Astrocyte (in vitro differentiated cells and primary cell): ENCODE results near the gene CTAGE1. TPM values are rescaled to one million over a fixed set of nuclear protein-coding genes. Genes with fewer than 3 reads are reported as not detected.
"Not testable (repeated sequence)": the region's sequence is repeated elsewhere in the genome, so short reads cannot be mapped to it uniquely, and the experiment has no call there.

ENCODE experiments used
- DNase-seq: peaks from one replicate; pipeline ENCODE4 v3.0.0-alpha.2; 2010; ENCODE audit warnings: low read depth
- FAIRE-seq: peaks from 2 replicates; lab custom pipeline; 2011; peaks lifted over from hg19 to GRCh38; lab: Jason Lieb, UNC
- H2AFZ ChIP-seq: 2 replicates; pipeline ENCODE4 v1.6.0; 2012; ENCODE audit warnings: low read depth, low read length, inconsistent platforms
- H3K27ac ChIP-seq: 2 replicates; pipeline ENCODE4 v1.5.1; 2011; ENCODE audit warnings: low read depth, low read length, inconsistent platforms
- H3K27me3 ChIP-seq: 2 replicates; pipeline ENCODE4 v1.6.0; 2011; ENCODE audit warnings: low read length, inconsistent platforms; ENCODE audit not compliant: insufficient read depth
- H3K36me3 ChIP-seq: 2 replicates; pipeline ENCODE4 v1.5.1; 2011; ENCODE audit warnings: low read length, inconsistent platforms; ENCODE audit not compliant: insufficient read depth
- H3K4me1 ChIP-seq: 2 replicates; pipeline ENCODE4 v1.5.1; 2011; ENCODE audit warnings: low read length, inconsistent platforms; ENCODE audit not compliant: insufficient read depth
- H3K4me2 ChIP-seq: 2 replicates; pipeline ENCODE4 v1.6.0; 2012; ENCODE audit warnings: low read length, inconsistent platforms
- H3K4me3 ChIP-seq: 2 replicates; pipeline ENCODE4 v1.5.1; 2011; ENCODE audit warnings: low read depth, mild to moderate bottlenecking, low read length, inconsistent platforms; ENCODE audit not compliant: insufficient read depth
- H3K79me2 ChIP-seq: 2 replicates; pipeline ENCODE4 v1.6.0; 2012; ENCODE audit warnings: mild to moderate bottlenecking, low read length, inconsistent platforms; ENCODE audit not compliant: insufficient read depth
- H3K9ac ChIP-seq: 2 replicates; pipeline ENCODE4 v1.6.0; 2012; ENCODE audit warnings: mild to moderate bottlenecking, low read length, inconsistent platforms
- H3K9me3 ChIP-seq: 2 replicates; pipeline ENCODE4 v1.5.1; 2012; ENCODE audit warnings: low read depth, mild to moderate bottlenecking, low read length, inconsistent platforms; ENCODE audit not compliant: insufficient read depth
- H4K20me1 ChIP-seq: 2 replicates; pipeline ENCODE4 v1.6.0; 2012; ENCODE audit warnings: low read length, inconsistent platforms; ENCODE audit not compliant: insufficient read depth
- H3K27ac Mint-ChIP-seq: one replicate; pipeline ENCODE4 v1.8.0; 2021; ENCODE audit warnings: mild to moderate bottlenecking, mixed read lengths; ENCODE audit not compliant: unreplicated experiment
- H3K27me3 Mint-ChIP-seq: one replicate; pipeline ENCODE4 v1.8.0; 2021; ENCODE audit warnings: low read depth, mixed read lengths; ENCODE audit not compliant: unreplicated experiment
- H3K36me3 Mint-ChIP-seq: one replicate; pipeline ENCODE4 v1.8.0; 2021; ENCODE audit warnings: low read depth, mixed read lengths; ENCODE audit not compliant: unreplicated experiment
- H3K4me1 Mint-ChIP-seq: one replicate; pipeline ENCODE4 v1.8.0; 2021; ENCODE audit warnings: low read depth, mixed read lengths; ENCODE audit not compliant: unreplicated experiment
- H3K4me3 Mint-ChIP-seq: one replicate; pipeline ENCODE4 v1.8.0; 2021; ENCODE audit warnings: mild to moderate bottlenecking, moderate library complexity, mixed read lengths; ENCODE audit not compliant: unreplicated experiment
- H3K9me3 Mint-ChIP-seq: one replicate; pipeline ENCODE4 v1.8.0; 2021; ENCODE audit warnings: mild to moderate bottlenecking, mixed read lengths; ENCODE audit not compliant: unreplicated experiment
- CTCF ChIP-seq: IDR thresholded peaks from 2 replicates; pipeline ENCODE4 v1.5.1; 2011; ENCODE audit warnings: low read depth, mild to moderate bottlenecking, inconsistent platforms, low read length, moderate library complexity; ENCODE audit not compliant: insufficient read depth
- EZH2 ChIP-seq: IDR thresholded peaks from 2 replicates; pipeline ENCODE4 v1.6.1; 2012; ENCODE audit warnings: mild to moderate bottlenecking, low read length, inconsistent platforms; ENCODE audit not compliant: insufficient read depth
- total RNA-seq: library from RNA; stranded (reverse); gene quantifications from 2 replicates; pipeline ENCODE4 v1.2.1, GENCODE V29; 2021

The CTAGE1 gene
- total RNA-seq, 1 donor from 2014 or later = 0.30 TPM

- Histone ChIP-seq H3K4me1 (no peaks in the 10 kb centered on the region), H4K20me1 (no peaks in the 10 kb centered on the region), H3K9ac (no peak overlapping the region), H3K27me3 (no peaks in the 10 kb centered on the region), H2AFZ (no peak overlapping the region), H3K9me3 (no peaks in the 10 kb centered on the region), H3K4me2 (no peak overlapping the region), H3K79me2 (no peaks in the 10 kb centered on the region), H3K4me3 (no peak overlapping the region), H3K36me3 (no peaks in the 10 kb centered on the region), H3K27ac (no peak overlapping the region)
- FAIRE-seq = no peak
- Mint-ChIP-seq H3K4me3 (no peak overlapping the region), H3K36me3 (no peaks in the 10 kb centered on the region), H3K9me3 (no peaks in the 10 kb centered on the region), H3K27me3 (no peaks in the 10 kb centered on the region), H3K27ac (no peak overlapping the region), H3K4me1 (peaks cover 9% of the 10 kb centered on the region)
- no peak for TF ChIP-seq CTCF
- no peak for TF ChIP-seq EZH2
- peak; percentile 32 for DNase-seq
Measured at GRCh38 chr18:22399949-22400348, 17.8 kb downstream of the CTAGE1 start.

GRCh38 chr18:22398464-22398863 lies 19.3 kb downstream of the CTAGE1 start:
- peaks cover 9% of the 10 kb centered on the region for H3K4me1 Mint-ChIP-seq
- no peak for FAIRE-seq
- Histone ChIP-seq H3K36me3 (no peaks in the 10 kb centered on the region), H3K79me2 (no peaks in the 10 kb centered on the region), H3K27ac (no peak overlapping the region), H3K27me3 (no peaks in the 10 kb centered on the region), H3K4me2 (no peak overlapping the region), H4K20me1 (no peaks in the 10 kb centered on the region), H3K4me3 (no peak overlapping the region), H3K9me3 (no peaks in the 10 kb centered on the region), H3K9ac (no peak overlapping the region), H3K4me1 (no peaks in the 10 kb centered on the region), H2AFZ (no peak overlapping the region)
- H3K27ac Mint-ChIP-seq = no peak overlapping the region
- H3K27me3 Mint-ChIP-seq = no peaks in the 10 kb centered on the region
- H3K4me3 Mint-ChIP-seq = no peak overlapping the region
- DNase-seq = no peak
- no peaks in the 10 kb centered on the region for H3K36me3 Mint-ChIP-seq
- TF ChIP-seq EZH2 (no peak), CTCF (no peak)
- no peaks in the 10 kb centered on the region for H3K9me3 Mint-ChIP-seq

- no peaks in the 10 kb centered on the region for H3K36me3 ChIP-seq
- Mint-ChIP-seq H3K36me3 (no peaks in the 10 kb centered on the region), H3K4me1 (peaks cover 4% of the 10 kb centered on the region), H3K27ac (no peak overlapping the region), H3K9me3 (peaks cover 3% of the 10 kb centered on the region), H3K4me3 (no peak overlapping the region), H3K27me3 (no peaks in the 10 kb centered on the region)
- H3K79me2 ChIP-seq = no peaks in the 10 kb centered on the region
- H3K4me2 ChIP-seq = no peak overlapping the region
- no peak overlapping the region for H3K27ac ChIP-seq
- H3K9ac ChIP-seq = no peak overlapping the region
- H3K4me1 ChIP-seq = peaks cover 11% of the 10 kb centered on the region
- FAIRE-seq = no peak
- no peak for DNase-seq
- no peak for TF ChIP-seq EZH2
- no peak for TF ChIP-seq CTCF
- no peaks in the 10 kb centered on the region for H3K27me3 ChIP-seq
- H3K4me3 ChIP-seq = no peak overlapping the region
- no peaks in the 10 kb centered on the region for H3K9me3 ChIP-seq
- H4K20me1 ChIP-seq = no peaks in the 10 kb centered on the region
- H2AFZ ChIP-seq = no peak overlapping the region
Measured at GRCh38 chr18:22394428-22394827, 23.3 kb downstream of the CTAGE1 start.

GRCh38 chr18:22393164-22393563 lies 24.6 kb downstream of the CTAGE1 start:
- H3K27me3 Mint-ChIP-seq, DNase-seq, H4K20me1 ChIP-seq, H3K27me3 ChIP-seq, H3K4me2 ChIP-seq, H3K9me3 ChIP-seq, H3K9ac ChIP-seq, H3K9me3 Mint-ChIP-seq, FAIRE-seq, H3K27ac Mint-ChIP-seq, H3K36me3 ChIP-seq, H2AFZ ChIP-seq, H3K4me3 Mint-ChIP-seq, H3K4me3 ChIP-seq, H3K27ac ChIP-seq, H3K36me3 Mint-ChIP-seq, H3K4me1 Mint-ChIP-seq, H3K79me2 ChIP-seq: not testable (repeated sequence)
- H3K4me1 ChIP-seq = peaks cover 11% of the 10 kb centered on the region
